HepG2 (cell line): ENCODE data around the gene C1orf141. TPM values are rescaled to one million over a fixed set of nuclear protein-coding genes. Genes with fewer than 3 reads are reported as not detected.

ENCODE experiments used
- ATAC-seq: fragments of 200-7000 bp; cut with Tn5 transposase; 3 replicates; pipeline ENCODE4 v1.9.1; 2020; ENCODE audit warnings: mild to moderate bottlenecking, moderate library complexity
- BruUV-seq: library from RNA; stranded (reverse); fragments of 400-500 nt; replicated peaks from 2 replicates; lab custom pipeline; 2021; lab: Mats Ljungman, UMichigan
- CTCF ChIA-PET: fragments of 300-600 bp; formaldehyde crosslinking; extraction: SDS; loops from one replicate; lab custom pipeline; 2021; ENCODE audit warnings: low total read pairs, inconsistent platforms, low intra/inter-chr PET ratio; lab: Yijun Ruan, JAX
- POLR2A ChIA-PET: fragments of 350-600 bp; sonication (Branson Sonifier 250); formaldehyde crosslinking; loops from one replicate; lab custom pipeline; 2020; ENCODE audit warnings: antibody characterized with exemption, inconsistent platforms; lab: Yijun Ruan, JAX
- DNase-seq: peaks from one replicate; pipeline ENCODE4 v3.0.0-alpha.2; 2015; ENCODE audit warnings: low spot score
- FAIRE-seq: peaks from 3 replicates; lab custom pipeline; 2011; peaks lifted over from hg19 to GRCh38; lab: Jason Lieb, UNC
- H2AFZ ChIP-seq: one replicate; pipeline ENCODE4 v1.6.1; 2011; ENCODE audit warnings: low read length, inconsistent platforms
- H3K27ac ChIP-seq: fragments of 300-600 bp; 3 replicates; pipeline ENCODE4 v1.8.0; 2011; ENCODE audit warnings: mixed run types, mild to moderate bottlenecking, mixed read lengths, low read length, inconsistent platforms; ENCODE audit not compliant: insufficient read depth; ENCODE audit errors: extremely low read length
- H3K27me3 ChIP-seq, 2 experiments: fragments of 200-600 bp in 1 of 2; 2 replicates in 1 of 2; 3 replicates in 1 of 2; pipeline versions ENCODE4 v1.6.0 to v1.8.0; 2011; ENCODE audit warnings: low read length in 2 of 2, mild to moderate bottlenecking in 2 of 2, moderate library complexity in 2 of 2, inconsistent platforms in 1 of 2; ENCODE audit not compliant: insufficient read depth in 2 of 2, control insufficient read depth in 1 of 2
- H3K36me3 ChIP-seq, 2 experiments: fragments of 200-600 bp in 1 of 2; replicated peaks in 1 of 2; 2 replicates in 1 of 2; 3 replicates in 1 of 2; pipeline versions ENCODE4 v1.5.1 to v1.8.0; 2011; ENCODE audit warnings: low read length in 2 of 2, inconsistent platforms in 1 of 2; ENCODE audit not compliant: insufficient read depth in 2 of 2, control insufficient read depth in 1 of 2
- H3K4me1 ChIP-seq: 2 replicates; pipeline ENCODE4 v1.5.1; 2012; ENCODE audit warnings: low read length, inconsistent platforms; ENCODE audit not compliant: insufficient read depth
- H3K4me2 ChIP-seq: 2 replicates; pipeline ENCODE4 v1.6.0; 2011; ENCODE audit warnings: low read depth, low read length, inconsistent platforms
- H3K4me3 ChIP-seq, 3 experiments: fragments of 200-600 bp in 1 of 3; sonication (generic), shearing (Covaris generic) in 1 of 3; replicated peaks in 1 of 3; 2 replicates each; pipeline ENCODE4 v1.5.1; 2011 to 2016; ENCODE audit warnings: low read length in 3 of 3, inconsistent platforms in 2 of 3, low read depth in 2 of 3, mild to moderate bottlenecking in 2 of 3, control low read depth in 1 of 3, mixed read lengths in 1 of 3; ENCODE audit not compliant: insufficient read depth in 1 of 3
- H3K79me2 ChIP-seq: one replicate; pipeline ENCODE4 v1.6.1; 2011; ENCODE audit warnings: low read length, inconsistent platforms; ENCODE audit not compliant: insufficient read depth
- H3K9ac ChIP-seq: 2 replicates; pipeline ENCODE4 v1.6.0; 2011; ENCODE audit warnings: mild to moderate bottlenecking, low read depth, low read length, inconsistent platforms; ENCODE audit not compliant: insufficient read depth
- H3K9me3 ChIP-seq: 2 replicates; pipeline ENCODE4 v1.5.1; 2012; ENCODE audit warnings: mild to moderate bottlenecking, low read length
- H4K20me1 ChIP-seq: 2 replicates; pipeline ENCODE4 v1.6.0; 2011; ENCODE audit warnings: inconsistent platforms, mild to moderate bottlenecking, low read length, moderate library complexity; ENCODE audit not compliant: insufficient read depth
- NFKBIZ ChIP-seq: IDR thresholded peaks from 2 replicates; pipeline ENCODE4 v1.6.1; 2018; ENCODE audit warnings: missing genetic modification reagents, missing compliant biosample characterization
- PPARG ChIP-seq: conservative IDR thresholded peaks from 2 replicates; pipeline ENCODE4 v1.6.1; 2016; ENCODE audit warnings: missing biosample characterization, missing genetic modification reagents
- RAD51 ChIP-seq: fragments of 450-650 bp; IDR thresholded peaks from 2 replicates; pipeline ENCODE4 v1.6.1; 2016; ENCODE audit warnings: borderline replicate concordance
- SIX4 ChIP-seq: sonication (generic); formaldehyde crosslinking; IDR thresholded peaks from 2 replicates; pipeline ENCODE4 v1.4.0; 2020; ENCODE audit warnings: missing genetic modification reagents
- ZNF256 ChIP-seq: sonication (generic); formaldehyde crosslinking; conservative IDR thresholded peaks from 2 replicates; pipeline ENCODE4 v1.4.0; 2020; ENCODE audit warnings: missing genetic modification reagents
- ZNF263 ChIP-seq: sonication (generic); formaldehyde crosslinking; IDR thresholded peaks from 2 replicates; pipeline ENCODE4 v1.4.0; 2020; ENCODE audit warnings: missing genetic modification reagents
- WGBS: methylation state at CpG from one replicate; pipeline ENCODE4 v1.1.6; 2017; ENCODE audit warnings: low lambda C conversion rate; 5-methylcytosine and 5-hydroxymethylcytosine counted together
- in situ Hi-C: cut with HindIII; loops from 2 replicates; pipeline ENCODE4 v1.10.0; 2017; ENCODE audit warnings: low pct_unique_long_range_greater_than_20kb; ENCODE audit not compliant: extremely low pct_ligation_motif_present
- intact Hi-C: fragments of 100-400 bp; cut with micrococcal nuclease; formaldehyde crosslinking; loops from one replicate; pipeline ENCODE4 v1.10.0; 2022; ENCODE audit not compliant: unreplicated experiment
- polyA plus RNA-seq, 8 experiments: library from polyadenylated mRNA; depleted of rRNA in 3 of 8; stranded (reverse) in 7 of 8; unstranded in 1 of 8; fragments of >200 nt; fragmentation: Illumina TruSeq in 4 of 8; extraction: Trizol in 4 of 8; gene quantifications; 2 replicates each; pipeline versions ENCODE4 v1.2.1 to v1.2.3, GENCODE V29; 2011 to 2016; ENCODE audit warnings: low read depth in 4 of 8, missing spikeins in 1 of 8, mixed read lengths in 1 of 8; ENCODE audit not compliant: insufficient read depth in 1 of 8
- total RNA-seq, 5 experiments: library from RNA; depleted of rRNA; stranded (reverse); fragments of >200 nt; fragmentation: Illumina TruSeq; extraction: Trizol; gene quantifications; 2 replicates each; pipeline ENCODE4 v1.2.3, GENCODE V29; 2016; ENCODE audit warnings: low read depth in 1 of 5
- TF ChIP-seq, protein P1 (sequence below): sonication (generic); formaldehyde crosslinking; IDR thresholded peaks from 2 replicates; pipeline ENCODE4 v1.5.0; 2020; ENCODE audit warnings: mild to moderate bottlenecking, missing genetic modification reagents, borderline replicate concordance
- TF ChIP-seq, protein P2 (sequence below): sonication (generic); formaldehyde crosslinking; IDR thresholded peaks from 2 replicates; pipeline ENCODE4 v1.4.0; 2020; ENCODE audit warnings: missing genetic modification reagents, mild to moderate bottlenecking, borderline replicate concordance
- TF ChIP-seq, protein P3 (sequence below): sonication (generic); formaldehyde crosslinking; IDR thresholded peaks from 2 replicates; pipeline ENCODE4 v1.9.0; 2021; ENCODE audit warnings: missing genetic modification reagents, mild to moderate bottlenecking, borderline replicate concordance

C1orf141 gene
- total and polyA plus RNA-seq, 2 of the 13 experiments (the other 11 are each of a cell fraction or from before 2014, with no cell fraction given): not detected

DNA sequence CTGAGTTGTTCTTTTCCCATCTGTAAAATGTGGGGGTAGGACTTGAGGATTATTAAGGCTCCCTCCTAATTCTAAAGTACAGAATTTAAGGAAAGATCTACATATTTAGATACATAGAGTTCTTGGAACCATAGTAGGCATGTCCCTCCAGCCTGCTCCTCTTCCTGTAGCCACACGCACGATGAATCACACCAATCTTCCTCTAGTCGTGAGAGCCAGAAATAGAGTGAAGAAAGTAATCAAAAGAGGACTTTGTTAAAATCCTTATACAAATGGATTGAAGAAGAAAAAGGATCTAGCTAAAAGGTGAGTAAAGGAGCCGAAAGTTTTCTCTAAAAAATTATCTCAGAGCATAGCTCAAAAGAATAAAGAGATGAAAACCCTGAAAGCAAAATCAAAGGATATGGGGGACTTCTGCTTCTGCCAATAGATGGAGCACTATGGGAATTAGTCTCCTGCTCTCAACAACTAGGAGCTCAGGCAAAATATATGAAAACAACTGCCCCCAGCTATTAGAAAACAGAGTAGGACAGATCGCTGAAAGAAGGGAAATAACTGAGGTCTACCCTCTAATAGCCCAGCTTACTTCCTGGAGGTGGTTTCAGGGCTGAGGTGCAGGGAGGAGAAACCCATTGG lies 8.5 kb downstream of the C1orf141 start (continued):
- TF ChIP-seq, protein P1, sequence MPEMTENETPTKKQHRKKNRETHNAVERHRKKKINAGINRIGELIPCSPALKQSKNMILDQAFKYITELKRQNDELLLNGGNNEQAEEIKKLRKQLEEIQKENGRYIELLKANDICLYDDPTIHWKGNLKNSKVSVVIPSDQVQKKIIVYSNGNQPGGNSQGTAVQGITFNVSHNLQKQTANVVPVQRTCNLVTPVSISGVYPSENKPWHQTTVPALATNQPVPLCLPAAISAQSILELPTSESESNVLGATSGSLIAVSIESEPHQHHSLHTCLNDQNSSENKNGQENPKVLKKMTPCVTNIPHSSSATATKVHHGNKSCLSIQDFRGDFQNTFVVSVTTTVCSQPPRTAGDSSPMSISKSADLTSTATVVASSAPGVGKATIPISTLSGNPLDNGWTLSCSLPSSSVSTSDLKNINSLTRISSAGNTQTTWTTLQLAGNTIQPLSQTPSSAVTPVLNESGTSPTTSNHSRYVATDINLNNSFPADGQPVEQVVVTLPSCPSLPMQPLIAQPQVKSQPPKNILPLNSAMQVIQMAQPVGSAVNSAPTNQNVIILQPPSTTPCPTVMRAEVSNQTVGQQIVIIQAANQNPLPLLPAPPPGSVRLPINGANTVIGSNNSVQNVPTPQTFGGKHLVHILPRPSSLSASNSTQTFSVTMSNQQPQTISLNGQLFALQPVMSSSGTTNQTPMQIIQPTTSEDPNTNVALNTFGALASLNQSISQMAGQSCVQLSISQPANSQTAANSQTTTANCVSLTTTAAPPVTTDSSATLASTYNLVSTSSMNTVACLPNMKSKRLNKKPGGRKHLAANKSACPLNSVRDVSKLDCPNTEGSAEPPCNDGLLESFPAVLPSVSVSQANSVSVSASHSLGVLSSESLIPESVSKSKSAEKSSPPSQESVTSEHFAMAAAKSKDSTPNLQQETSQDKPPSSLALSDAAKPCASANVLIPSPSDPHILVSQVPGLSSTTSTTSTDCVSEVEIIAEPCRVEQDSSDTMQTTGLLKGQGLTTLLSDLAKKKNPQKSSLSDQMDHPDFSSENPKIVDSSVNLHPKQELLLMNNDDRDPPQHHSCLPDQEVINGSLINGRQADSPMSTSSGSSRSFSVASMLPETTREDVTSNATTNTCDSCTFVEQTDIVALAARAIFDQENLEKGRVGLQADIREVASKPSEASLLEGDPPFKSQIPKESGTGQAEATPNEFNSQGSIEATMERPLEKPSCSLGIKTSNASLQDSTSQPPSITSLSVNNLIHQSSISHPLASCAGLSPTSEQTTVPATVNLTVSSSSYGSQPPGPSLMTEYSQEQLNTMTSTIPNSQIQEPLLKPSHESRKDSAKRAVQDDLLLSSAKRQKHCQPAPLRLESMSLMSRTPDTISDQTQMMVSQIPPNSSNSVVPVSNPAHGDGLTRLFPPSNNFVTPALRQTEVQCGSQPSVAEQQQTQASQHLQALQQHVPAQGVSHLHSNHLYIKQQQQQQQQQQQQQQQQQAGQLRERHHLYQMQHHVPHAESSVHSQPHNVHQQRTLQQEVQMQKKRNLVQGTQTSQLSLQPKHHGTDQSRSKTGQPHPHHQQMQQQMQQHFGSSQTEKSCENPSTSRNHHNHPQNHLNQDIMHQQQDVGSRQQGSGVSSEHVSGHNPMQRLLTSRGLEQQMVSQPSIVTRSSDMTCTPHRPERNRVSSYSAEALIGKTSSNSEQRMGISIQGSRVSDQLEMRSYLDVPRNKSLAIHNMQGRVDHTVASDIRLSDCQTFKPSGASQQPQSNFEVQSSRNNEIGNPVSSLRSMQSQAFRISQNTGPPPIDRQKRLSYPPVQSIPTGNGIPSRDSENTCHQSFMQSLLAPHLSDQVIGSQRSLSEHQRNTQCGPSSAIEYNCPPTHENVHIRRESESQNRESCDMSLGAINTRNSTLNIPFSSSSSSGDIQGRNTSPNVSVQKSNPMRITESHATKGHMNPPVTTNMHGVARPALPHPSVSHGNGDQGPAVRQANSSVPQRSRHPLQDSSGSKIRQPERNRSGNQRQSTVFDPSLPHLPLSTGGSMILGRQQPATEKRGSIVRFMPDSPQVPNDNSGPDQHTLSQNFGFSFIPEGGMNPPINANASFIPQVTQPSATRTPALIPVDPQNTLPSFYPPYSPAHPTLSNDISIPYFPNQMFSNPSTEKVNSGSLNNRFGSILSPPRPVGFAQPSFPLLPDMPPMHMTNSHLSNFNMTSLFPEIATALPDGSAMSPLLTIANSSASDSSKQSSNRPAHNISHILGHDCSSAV: no peak
- TF ChIP-seq SIX4 (CRISPR knock-in tag): no peak

DNA sequence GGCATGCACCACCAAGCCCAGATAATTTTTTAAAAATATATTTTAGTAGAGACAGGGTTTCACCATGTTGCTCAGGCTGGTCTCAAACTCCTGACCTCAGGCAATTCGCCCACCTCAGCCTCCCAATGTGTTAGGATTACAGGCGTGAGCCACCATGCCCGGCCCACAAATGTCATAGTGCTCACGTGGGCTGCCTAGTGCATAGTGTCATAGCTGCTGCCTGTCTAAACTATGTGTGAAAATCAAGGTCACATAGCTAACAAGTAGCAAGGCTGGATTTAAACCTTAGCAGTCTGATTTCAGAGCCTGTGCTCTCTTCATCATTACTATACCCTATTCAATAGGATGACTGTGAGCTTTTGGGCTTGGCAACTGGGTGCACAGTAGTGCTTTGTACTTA lies 10.3 kb downstream of the C1orf141 start:
- Histone ChIP-seq H2AFZ (no peak overlapping the region), H3K4me1 (peaks cover 7% of the 10 kb centered on the region; the same call in 1 of the 2 replicates), H3K27ac (no peak overlapping the region), H4K20me1 (no peaks in the 10 kb centered on the region), H3K9ac (no peak overlapping the region), H3K79me2 (no peaks in the 10 kb centered on the region), H3K4me3 (no peak overlapping the region), H3K27me3 (no peaks in the 10 kb centered on the region), H3K9me3 (no peaks in the 10 kb centered on the region), H3K36me3 (no peaks in the 10 kb centered on the region), H3K4me2 (no peak overlapping the region)
- TF ChIP-seq ZNF263 (CRISPR knock-in tag) (no peak), PPARG (no peak), NFKBIZ (no peak), ZNF256 (CRISPR knock-in tag) (no peak), RAD51 (no peak)
- TF ChIP-seq, protein P2, sequence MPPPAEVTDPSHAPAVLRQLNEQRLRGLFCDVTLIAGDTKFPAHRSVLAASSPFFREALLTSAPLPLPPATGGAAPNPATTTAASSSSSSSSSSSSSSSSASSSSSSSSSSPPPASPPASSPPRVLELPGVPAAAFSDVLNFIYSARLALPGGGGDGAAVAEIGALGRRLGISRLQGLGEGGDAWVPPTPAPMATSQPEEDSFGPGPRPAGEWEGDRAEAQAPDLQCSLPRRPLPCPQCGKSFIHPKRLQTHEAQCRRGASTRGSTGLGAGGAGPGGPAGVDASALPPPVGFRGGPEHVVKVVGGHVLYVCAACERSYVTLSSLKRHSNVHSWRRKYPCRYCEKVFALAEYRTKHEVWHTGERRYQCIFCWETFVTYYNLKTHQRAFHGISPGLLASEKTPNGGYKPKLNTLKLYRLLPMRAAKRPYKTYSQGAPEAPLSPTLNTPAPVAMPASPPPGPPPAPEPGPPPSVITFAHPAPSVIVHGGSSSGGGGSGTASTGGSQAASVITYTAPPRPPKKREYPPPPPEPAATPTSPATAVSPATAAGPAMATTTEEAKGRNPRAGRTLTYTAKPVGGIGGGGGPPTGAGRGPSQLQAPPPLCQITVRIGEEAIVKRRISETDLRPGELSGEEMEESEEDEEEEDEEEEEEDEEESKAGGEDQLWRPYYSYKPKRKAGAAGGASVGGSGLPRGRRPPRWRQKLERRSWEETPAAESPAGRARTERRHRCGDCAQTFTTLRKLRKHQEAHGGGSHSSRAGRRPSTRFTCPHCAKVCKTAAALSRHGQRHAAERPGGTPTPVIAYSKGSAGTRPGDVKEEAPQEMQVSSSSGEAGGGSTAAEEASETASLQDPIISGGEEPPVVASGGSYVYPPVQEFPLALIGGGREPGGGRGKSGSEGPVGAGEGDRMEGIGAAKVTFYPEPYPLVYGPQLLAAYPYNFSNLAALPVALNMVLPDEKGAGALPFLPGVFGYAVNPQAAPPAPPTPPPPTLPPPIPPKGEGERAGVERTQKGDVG (CRISPR knock-in tag): no peak
- TF ChIP-seq, protein P3, sequence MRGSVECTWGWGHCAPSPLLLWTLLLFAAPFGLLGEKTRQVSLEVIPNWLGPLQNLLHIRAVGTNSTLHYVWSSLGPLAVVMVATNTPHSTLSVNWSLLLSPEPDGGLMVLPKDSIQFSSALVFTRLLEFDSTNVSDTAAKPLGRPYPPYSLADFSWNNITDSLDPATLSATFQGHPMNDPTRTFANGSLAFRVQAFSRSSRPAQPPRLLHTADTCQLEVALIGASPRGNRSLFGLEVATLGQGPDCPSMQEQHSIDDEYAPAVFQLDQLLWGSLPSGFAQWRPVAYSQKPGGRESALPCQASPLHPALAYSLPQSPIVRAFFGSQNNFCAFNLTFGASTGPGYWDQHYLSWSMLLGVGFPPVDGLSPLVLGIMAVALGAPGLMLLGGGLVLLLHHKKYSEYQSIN (CRISPR knock-in tag): no peak
- 55% methylated on average over 4 of the region's 4 CpGs for WGBS
- FAIRE-seq (no peak), ATAC-seq (no peak; the same call in 2 of the 3 replicates), DNase-seq (no peak)
- ChIA-PET CTCF (no interaction called here), POLR2A (no interaction called here)
- no TSS peak for BruUV-seq
- in situ Hi-C loops (no loop called here), intact Hi-C loops (no loop called here)
